Tibial nerve (tissue), 3 donors: Measurements from ENCODE around the gene GLT8D2.

Experiments used
- CTCF ChIP-seq, 5 experiments: fragments of 200-600 bp in 3 of 5; fragments of 450-650 bp in 2 of 5; sonication (generic) in 3 of 5; IDR thresholded peaks; one replicate each; pipeline ENCODE4 v1.5.1; 2016 to 2019; ENCODE audit warnings: antibody characterized with exemption in 5 of 5, mild to moderate bottlenecking in 3 of 5, moderate library complexity in 2 of 5
- POLR2A ChIP-seq, 2 donors: fragments of 450-650 bp; IDR thresholded peaks; one replicate each; pipeline ENCODE4 v1.6.1; 2017; ENCODE audit warnings: antibody characterized with exemption in 2 of 2, mild to moderate bottlenecking in 2 of 2, moderate library complexity in 2 of 2

- TF ChIP-seq POLR2A (IDR thresholded peaks at IDR 0.05) (no peak), CTCF (IDR thresholded peaks at IDR 0.05) (no peak)
These were observed 27.2 kb downstream of the GLT8D2 start for GRCh38 chr12:104022786-104023185.
